Measurements from ENCODE around the gene MYL12B.

DNA sequence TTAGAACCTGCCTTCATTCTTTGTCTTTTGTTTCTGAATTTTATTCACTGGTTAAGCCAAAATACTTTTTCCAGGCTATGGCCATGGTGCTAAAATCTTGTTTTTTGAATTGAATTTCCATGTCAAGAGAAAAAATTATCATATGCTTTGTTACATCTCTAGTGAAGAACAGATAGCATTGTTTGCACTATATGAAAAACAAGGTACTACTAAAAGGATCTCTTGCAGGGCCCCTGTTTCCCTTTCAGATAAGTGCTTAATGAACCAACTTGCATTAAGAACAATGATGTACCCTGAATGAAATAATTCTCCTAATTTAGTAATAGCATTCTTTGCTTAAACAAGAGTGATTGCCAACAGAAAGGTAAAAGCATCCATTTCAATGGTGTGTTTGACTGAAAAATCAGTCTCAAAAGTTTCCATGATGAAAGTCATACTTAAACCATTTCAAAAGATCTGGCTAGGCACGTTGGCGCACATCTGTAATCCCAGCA is 4.3 kb upstream of the MYL12B start:
- TF ChIP-seq TAF1 (IDR thresholded peaks at IDR 0.05; ENCODE audit: borderline replicate concordance, insufficient read depth, low read length) = no peak
- TF ChIP-seq SIN3A (IDR thresholded peaks at IDR 0.05; ENCODE audit: borderline replicate concordance, insufficient read depth, low read length) = no peak
- TF ChIP-seq POLR2AphosphoS5 (IDR thresholded peaks at IDR 0.05; ENCODE audit: low read depth, low read length) = no peak

Measured in PFSK-1 (cell line).